Measurements from ENCODE around the gene NT5C3B.

Gene NT5C3B

GRCh38 chr17:41869426-41869825, 33.4 kb upstream of the NT5C3B start:
- ChIA-PET CTCF (no interaction called here), POLR2A (interaction anchor here (1.2 to 1.6 kb wide), 2 partner anchors 49 to 61 kb away, joined by 4 to 5 read pairs; partner anchors contain the start of genes ACLY and ODAD4)
- TF ChIP-seq ZBTB17 (tag by site-specific recombination; IDR thresholded peaks at IDR 0.05) = peak; percentile 51
- TF ChIP-seq, protein P1, sequence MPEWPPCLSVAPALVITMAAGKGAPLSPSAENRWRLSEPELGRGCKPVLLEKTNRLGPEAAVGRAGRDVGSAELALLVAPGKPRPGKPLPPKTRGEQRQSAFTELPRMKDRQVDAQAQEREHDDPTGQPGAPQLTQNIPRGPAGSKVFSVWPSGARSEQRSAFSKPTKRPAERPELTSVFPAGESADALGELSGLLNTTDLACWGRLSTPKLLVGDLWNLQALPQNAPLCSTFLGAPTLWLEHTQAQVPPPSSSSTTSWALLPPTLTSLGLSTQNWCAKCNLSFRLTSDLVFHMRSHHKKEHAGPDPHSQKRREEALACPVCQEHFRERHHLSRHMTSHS (tag by site-specific recombination; IDR thresholded peaks at IDR 0.05) = no peak
- no peak for TF ChIP-seq SP2 (tag by site-specific recombination; IDR thresholded peaks at IDR 0.05)
- H3K4me1 ChIP-seq (ENCODE audit: control insufficient read depth, insufficient read depth, low read length) = no peaks in the 10 kb centered on the region
- H3K36me3 ChIP-seq (ENCODE audit: control insufficient read depth in 2 of 2, insufficient read depth in 1 of 2, low read length in 2 of 2) = peaks cover 37 to 74% of the 10 kb centered on the region in 2 experiments
- H3K4me3 ChIP-seq (ENCODE audit: low read depth, low read length) = no peak overlapping the region
- no peaks in the 10 kb centered on the region for H3K9me3 ChIP-seq (ENCODE audit: control insufficient read depth, insufficient read depth, low read depth, low read length)
- no peak overlapping the region for H3K27ac ChIP-seq (ENCODE audit: extremely low read depth, low read depth, low read length)

- peaks cover under 1% of the 10 kb centered on the region; the same call in 1 of the 2 replicates for H3K4me1 ChIP-seq (ENCODE audit: control insufficient read depth, insufficient read depth, low read length)
- H3K9me3 ChIP-seq (ENCODE audit: control insufficient read depth, insufficient read depth, low read depth, low read length) = no peaks in the 10 kb centered on the region
- peaks cover 30 to 66% of the 10 kb centered on the region in 2 experiments for H3K36me3 ChIP-seq (ENCODE audit: control insufficient read depth in 2 of 2, insufficient read depth in 1 of 2, low read length in 2 of 2)
- POLR2A ChIA-PET = no interaction called here
- CTCF ChIA-PET = interaction anchor here (0.6 to 1.1 kb wide), 3 partner anchors 67 to 132 kb away, joined by 3 to 4 read pairs (median 3); no protein-coding TSS in a partner anchor
- no peak overlapping the region for H3K27ac ChIP-seq (ENCODE audit: extremely low read depth, low read depth, low read length)
- TF ChIP-seq ZNF580 (tag by site-specific recombination; IDR thresholded peaks at IDR 0.05) (no peak), ZNF585B (tag by site-specific recombination; IDR thresholded peaks at IDR 0.05) (no peak), ZNF146 (tag by site-specific recombination; IDR thresholded peaks at IDR 0.05) (no peak), ZNF704 (tag by site-specific recombination; IDR thresholded peaks at IDR 0.05) (no peak), ZNF280C (tag by site-specific recombination; IDR thresholded peaks at IDR 0.05) (no peak), PRDM2 (tag by site-specific recombination; IDR thresholded peaks at IDR 0.05; ENCODE audit: borderline replicate concordance) (no peak), ZNF37A (tag by site-specific recombination; IDR thresholded peaks at IDR 0.05) (no peak), ZNF558 (tag by site-specific recombination; IDR thresholded peaks at IDR 0.05) (no peak), ZXDB (tag by site-specific recombination; IDR thresholded peaks at IDR 0.05) (no peak)
- no peak overlapping the region for H3K4me3 ChIP-seq (ENCODE audit: low read depth, low read length)
Observed at GRCh38 chr17:41868568-41868967, 32.5 kb upstream of the NT5C3B start.
